GM23338 (cell line): ENCODE results near the gene GALNT13. TPM values are rescaled to one million over a fixed set of nuclear protein-coding genes. Genes with fewer than 3 reads are reported as not detected.

Experiments
- ATAC-seq: fragments of 200-7000 bp; cut with Tn5 transposase; 3 replicates; pipeline ENCODE4 v1.9.1; 2020
- DNase-seq: peaks from one replicate; pipeline ENCODE4 v3.0.0-alpha.2; 2015; ENCODE audit warnings: low spot score
- H2AFZ ChIP-seq: fragments of 200-600 bp; sonication (generic); 2 replicates; pipeline ENCODE4 v1.8.0; 2016; ENCODE audit warnings: antibody characterized with exemption, mild to moderate bottlenecking, moderate library complexity
- H3F3A ChIP-seq: fragments of 200-600 bp; sonication (generic); replicated peaks from 2 replicates; pipeline ENCODE4 v1.8.0; 2017; ENCODE audit warnings: antibody characterized with exemption, mixed run types, low read depth
- H3K27ac ChIP-seq: fragments of 200-600 bp; sonication (generic); 2 replicates; pipeline ENCODE4 v1.6.1; 2016; ENCODE audit warnings: low read depth
- H3K27me3 ChIP-seq: fragments of 200-600 bp; sonication (generic); 2 replicates; pipeline ENCODE4 v1.8.0; 2016; ENCODE audit warnings: mild to moderate bottlenecking, mixed run types, moderate library complexity; ENCODE audit not compliant: insufficient read depth
- H3K36me3 ChIP-seq: fragments of 200-600 bp; sonication (generic); 2 replicates; pipeline ENCODE4 v1.8.0; 2016; ENCODE audit warnings: mild to moderate bottlenecking; ENCODE audit not compliant: insufficient read depth
- H3K4me1 ChIP-seq: fragments of 200-600 bp; sonication (generic); 2 replicates; pipeline ENCODE4 v1.8.0; 2016; ENCODE audit warnings: mild to moderate bottlenecking, moderate library complexity; ENCODE audit not compliant: insufficient read depth
- H3K4me2 ChIP-seq: fragments of 200-600 bp; sonication (generic); 2 replicates; pipeline ENCODE4 v1.7.1; 2017; ENCODE audit warnings: mixed run types
- H3K4me3 ChIP-seq: fragments of 200-600 bp; sonication (generic); 2 replicates; pipeline ENCODE4 v1.6.1; 2016; ENCODE audit warnings: mixed run types
- H3K79me2 ChIP-seq: fragments of 200-600 bp; sonication (generic); replicated peaks from 2 replicates; pipeline ENCODE4 v1.8.0; 2017; ENCODE audit warnings: mild to moderate bottlenecking; ENCODE audit not compliant: insufficient read depth
- H3K9me2 ChIP-seq: fragments of 200-600 bp; sonication (generic); 2 replicates; pipeline ENCODE4 v1.8.0; 2017; ENCODE audit not compliant: insufficient read depth
- H4K20me1 ChIP-seq: fragments of 200-600 bp; sonication (generic); replicated peaks from 2 replicates; pipeline ENCODE4 v1.8.0; 2017; ENCODE audit warnings: mild to moderate bottlenecking; ENCODE audit not compliant: insufficient read depth
- H3K27ac Mint-ChIP-seq: 2 replicates; pipeline ENCODE4 v1.8.0; 2020; ENCODE audit warnings: inconsistent platforms, mild to moderate bottlenecking, moderate library complexity, mixed read lengths
- H3K27me3 Mint-ChIP-seq: 3 replicates; pipeline ENCODE4 v1.8.0; 2022; ENCODE audit warnings: low read depth, mild to moderate bottlenecking, moderate library complexity, mixed read lengths, inconsistent platforms; ENCODE audit not compliant: insufficient read depth, poor library complexity
- H3K36me3 Mint-ChIP-seq: 3 replicates; pipeline ENCODE4 v1.8.0; 2021; ENCODE audit warnings: low read depth, mild to moderate bottlenecking, inconsistent platforms, moderate library complexity, mixed read lengths
- H3K4me1 Mint-ChIP-seq: 3 replicates; pipeline ENCODE4 v1.8.0; 2020; ENCODE audit warnings: mild to moderate bottlenecking, inconsistent platforms, mixed read lengths
- H3K4me3 Mint-ChIP-seq: 3 replicates; pipeline ENCODE4 v1.8.0; 2021; ENCODE audit warnings: moderate library complexity, mild to moderate bottlenecking, inconsistent platforms, mixed read lengths
- H3K9me3 Mint-ChIP-seq: 3 replicates; pipeline ENCODE4 v1.8.0; 2020; ENCODE audit warnings: moderate library complexity, mild to moderate bottlenecking, inconsistent platforms, mixed read lengths
- CREB1 ChIP-seq: fragments of 250-450 bp; sonication (Bioruptor Pico); IDR thresholded peaks from 2 replicates; pipeline ENCODE4 v1.5.0; 2020; ENCODE audit warnings: low read depth, mild to moderate bottlenecking, moderate library complexity
- EZH2 ChIP-seq: fragments of 200-600 bp; sonication (generic); IDR thresholded peaks from one replicate; pipeline ENCODE4 v1.8.0; 2017; ENCODE audit warnings: antibody characterized with exemption, mild to moderate bottlenecking, low read depth; ENCODE audit not compliant: unreplicated experiment
- EZH2phosphoT487 ChIP-seq: fragments of 200-600 bp; sonication (generic); IDR thresholded peaks from one replicate; pipeline ENCODE4 v1.8.1; 2018; ENCODE audit warnings: antibody characterized with exemption; ENCODE audit not compliant: unreplicated experiment
- JUNB ChIP-seq: IDR thresholded peaks from one replicate; pipeline ENCODE4 v1.6.1; 2016; ENCODE audit warnings: antibody characterized with exemption; ENCODE audit not compliant: unreplicated experiment
- NANOG ChIP-seq: IDR thresholded peaks from 2 replicates; pipeline ENCODE4 v1.6.1; 2016; ENCODE audit warnings: antibody characterized with exemption, borderline replicate concordance
- POLR2AphosphoS5 ChIP-seq: IDR thresholded peaks from 2 replicates; pipeline ENCODE4 v1.6.1; 2016; ENCODE audit warnings: antibody characterized with exemption, low read depth
- STAT1 ChIP-seq: IDR thresholded peaks from one replicate; pipeline ENCODE4 v1.6.1; 2016; ENCODE audit warnings: antibody characterized with exemption; ENCODE audit not compliant: unreplicated experiment
- ZNF114 ChIP-seq: fragments of 250-450 bp; sonication (Bioruptor Pico); IDR thresholded peaks from 2 replicates; pipeline ENCODE4 v1.5.0; 2020; ENCODE audit warnings: mild to moderate bottlenecking, moderate library complexity
- ZNF331 ChIP-seq: fragments of 250-450 bp; sonication (Bioruptor Pico); IDR thresholded peaks from 2 replicates; pipeline ENCODE4 v1.5.0; 2020; ENCODE audit warnings: low read depth, mild to moderate bottlenecking, moderate library complexity
- polyA plus RNA-seq: library from polyadenylated mRNA; unstranded; fragments of >200 nt; fragmentation: Nextera tagmentation; extraction: Ambion mirVana; gene quantifications from 2 replicates; pipeline ENCODE4 v1.2.1, GENCODE V29; 2016
- total RNA-seq: library from RNA; depleted of rRNA; stranded (reverse); fragments of >200 nt; shearing (Covaris generic); gene quantifications from 2 replicates; pipeline ENCODE4 v1.2.3, GENCODE V29; 2014
- TF ChIP-seq, protein P1 (sequence below), 2 experiments: fragments of 200-600 bp in 1 of 2; sonication (generic) in 1 of 2; conservative IDR thresholded peaks; 2 replicates each; pipeline versions ENCODE4 v1.5.1 to v1.6.1; 2016 to 2017; ENCODE audit warnings: antibody characterized with exemption in 2 of 2, low read depth in 2 of 2, mild to moderate bottlenecking in 2 of 2, moderate library complexity in 1 of 2
- TF ChIP-seq, protein P2 (sequence below): IDR thresholded peaks from one replicate; pipeline ENCODE4 v1.6.1; 2018; ENCODE audit warnings: antibody characterized with exemption; ENCODE audit not compliant: unreplicated experiment
- TF ChIP-seq, protein P3 (sequence below): IDR thresholded peaks from 2 replicates; pipeline ENCODE4 v1.6.1; 2016; ENCODE audit warnings: antibody characterized with exemption
- TF ChIP-seq, protein P4 (sequence below): fragments of 250-450 bp; sonication (Bioruptor Pico); IDR thresholded peaks from 2 replicates; pipeline ENCODE4 v1.5.0; 2020; ENCODE audit warnings: mild to moderate bottlenecking, moderate library complexity

Gene GALNT13
- total and polyA plus RNA-seq, 2 experiments from 2014 or later = 3.5 to 5.2 TPM

DNA sequence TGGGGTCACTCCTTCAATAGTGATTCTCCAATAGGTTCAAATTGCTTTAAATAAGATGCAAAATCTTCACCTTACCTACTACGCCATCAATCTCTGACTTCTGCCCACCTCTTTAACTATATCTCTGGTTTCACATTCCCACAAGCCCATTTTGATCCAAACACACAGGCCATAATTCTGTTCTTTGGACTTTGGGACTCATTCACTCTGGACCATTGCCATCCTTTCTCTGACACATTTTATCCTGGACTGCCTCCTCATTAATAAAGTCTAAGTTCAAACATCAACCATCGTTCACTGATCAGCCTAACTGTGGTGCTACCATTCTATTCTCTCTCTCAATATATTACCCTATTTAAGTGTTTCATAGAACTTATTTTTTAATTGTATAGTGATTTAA, 332.2 kb downstream of the GALNT13 start:
- no peak for ATAC-seq
- H3K4me1 ChIP-seq = 0 out of 2 replicates have a peak, but pooled peaks cover 4% of the 10 kb centered on the region
- no peak overlapping the region for H3K27ac Mint-ChIP-seq
- no peaks in the 10 kb centered on the region for H3K9me3 Mint-ChIP-seq
- no peaks in the 10 kb centered on the region for H3K36me3 ChIP-seq
- no peaks in the 10 kb centered on the region for H3F3A ChIP-seq
- H4K20me1 ChIP-seq = no peaks in the 10 kb centered on the region
- no peaks in the 10 kb centered on the region for H3K27me3 Mint-ChIP-seq
- H3K79me2 ChIP-seq = no peaks in the 10 kb centered on the region
- H3K4me1 Mint-ChIP-seq = peaks cover 5% of the 10 kb centered on the region; the same call in 2 of the 3 replicates
- no peaks in the 10 kb centered on the region for H3K36me3 Mint-ChIP-seq
- no peak overlapping the region for H2AFZ ChIP-seq
- DNase-seq = no peak
- no peak overlapping the region for H3K4me2 ChIP-seq
- H3K27ac ChIP-seq = no peak overlapping the region
- TF ChIP-seq, protein P1, sequence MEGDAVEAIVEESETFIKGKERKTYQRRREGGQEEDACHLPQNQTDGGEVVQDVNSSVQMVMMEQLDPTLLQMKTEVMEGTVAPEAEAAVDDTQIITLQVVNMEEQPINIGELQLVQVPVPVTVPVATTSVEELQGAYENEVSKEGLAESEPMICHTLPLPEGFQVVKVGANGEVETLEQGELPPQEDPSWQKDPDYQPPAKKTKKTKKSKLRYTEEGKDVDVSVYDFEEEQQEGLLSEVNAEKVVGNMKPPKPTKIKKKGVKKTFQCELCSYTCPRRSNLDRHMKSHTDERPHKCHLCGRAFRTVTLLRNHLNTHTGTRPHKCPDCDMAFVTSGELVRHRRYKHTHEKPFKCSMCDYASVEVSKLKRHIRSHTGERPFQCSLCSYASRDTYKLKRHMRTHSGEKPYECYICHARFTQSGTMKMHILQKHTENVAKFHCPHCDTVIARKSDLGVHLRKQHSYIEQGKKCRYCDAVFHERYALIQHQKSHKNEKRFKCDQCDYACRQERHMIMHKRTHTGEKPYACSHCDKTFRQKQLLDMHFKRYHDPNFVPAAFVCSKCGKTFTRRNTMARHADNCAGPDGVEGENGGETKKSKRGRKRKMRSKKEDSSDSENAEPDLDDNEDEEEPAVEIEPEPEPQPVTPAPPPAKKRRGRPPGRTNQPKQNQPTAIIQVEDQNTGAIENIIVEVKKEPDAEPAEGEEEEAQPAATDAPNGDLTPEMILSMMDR (conservative IDR thresholded peaks at IDR 0.05; ENCODE audit: low read depth in 2 of 2) = no peak
- TF ChIP-seq JUNB = no peak
- no peak for TF ChIP-seq CREB1 (CRISPR knock-in tag)
- TF ChIP-seq, protein P2, sequence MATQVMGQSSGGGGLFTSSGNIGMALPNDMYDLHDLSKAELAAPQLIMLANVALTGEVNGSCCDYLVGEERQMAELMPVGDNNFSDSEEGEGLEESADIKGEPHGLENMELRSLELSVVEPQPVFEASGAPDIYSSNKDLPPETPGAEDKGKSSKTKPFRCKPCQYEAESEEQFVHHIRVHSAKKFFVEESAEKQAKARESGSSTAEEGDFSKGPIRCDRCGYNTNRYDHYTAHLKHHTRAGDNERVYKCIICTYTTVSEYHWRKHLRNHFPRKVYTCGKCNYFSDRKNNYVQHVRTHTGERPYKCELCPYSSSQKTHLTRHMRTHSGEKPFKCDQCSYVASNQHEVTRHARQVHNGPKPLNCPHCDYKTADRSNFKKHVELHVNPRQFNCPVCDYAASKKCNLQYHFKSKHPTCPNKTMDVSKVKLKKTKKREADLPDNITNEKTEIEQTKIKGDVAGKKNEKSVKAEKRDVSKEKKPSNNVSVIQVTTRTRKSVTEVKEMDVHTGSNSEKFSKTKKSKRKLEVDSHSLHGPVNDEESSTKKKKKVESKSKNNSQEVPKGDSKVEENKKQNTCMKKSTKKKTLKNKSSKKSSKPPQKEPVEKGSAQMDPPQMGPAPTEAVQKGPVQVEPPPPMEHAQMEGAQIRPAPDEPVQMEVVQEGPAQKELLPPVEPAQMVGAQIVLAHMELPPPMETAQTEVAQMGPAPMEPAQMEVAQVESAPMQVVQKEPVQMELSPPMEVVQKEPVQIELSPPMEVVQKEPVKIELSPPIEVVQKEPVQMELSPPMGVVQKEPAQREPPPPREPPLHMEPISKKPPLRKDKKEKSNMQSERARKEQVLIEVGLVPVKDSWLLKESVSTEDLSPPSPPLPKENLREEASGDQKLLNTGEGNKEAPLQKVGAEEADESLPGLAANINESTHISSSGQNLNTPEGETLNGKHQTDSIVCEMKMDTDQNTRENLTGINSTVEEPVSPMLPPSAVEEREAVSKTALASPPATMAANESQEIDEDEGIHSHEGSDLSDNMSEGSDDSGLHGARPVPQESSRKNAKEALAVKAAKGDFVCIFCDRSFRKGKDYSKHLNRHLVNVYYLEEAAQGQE = no peak
- TF ChIP-seq EZH2 = no peak
- no peak for TF ChIP-seq EZH2phosphoT487
- no peak for TF ChIP-seq NANOG
- no peak for TF ChIP-seq POLR2AphosphoS5
- no peak for TF ChIP-seq ZNF331 (CRISPR knock-in tag)
- TF ChIP-seq, protein P3, sequence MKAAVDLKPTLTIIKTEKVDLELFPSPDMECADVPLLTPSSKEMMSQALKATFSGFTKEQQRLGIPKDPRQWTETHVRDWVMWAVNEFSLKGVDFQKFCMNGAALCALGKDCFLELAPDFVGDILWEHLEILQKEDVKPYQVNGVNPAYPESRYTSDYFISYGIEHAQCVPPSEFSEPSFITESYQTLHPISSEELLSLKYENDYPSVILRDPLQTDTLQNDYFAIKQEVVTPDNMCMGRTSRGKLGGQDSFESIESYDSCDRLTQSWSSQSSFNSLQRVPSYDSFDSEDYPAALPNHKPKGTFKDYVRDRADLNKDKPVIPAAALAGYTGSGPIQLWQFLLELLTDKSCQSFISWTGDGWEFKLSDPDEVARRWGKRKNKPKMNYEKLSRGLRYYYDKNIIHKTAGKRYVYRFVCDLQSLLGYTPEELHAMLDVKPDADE = no peak
- TF ChIP-seq, protein P4, sequence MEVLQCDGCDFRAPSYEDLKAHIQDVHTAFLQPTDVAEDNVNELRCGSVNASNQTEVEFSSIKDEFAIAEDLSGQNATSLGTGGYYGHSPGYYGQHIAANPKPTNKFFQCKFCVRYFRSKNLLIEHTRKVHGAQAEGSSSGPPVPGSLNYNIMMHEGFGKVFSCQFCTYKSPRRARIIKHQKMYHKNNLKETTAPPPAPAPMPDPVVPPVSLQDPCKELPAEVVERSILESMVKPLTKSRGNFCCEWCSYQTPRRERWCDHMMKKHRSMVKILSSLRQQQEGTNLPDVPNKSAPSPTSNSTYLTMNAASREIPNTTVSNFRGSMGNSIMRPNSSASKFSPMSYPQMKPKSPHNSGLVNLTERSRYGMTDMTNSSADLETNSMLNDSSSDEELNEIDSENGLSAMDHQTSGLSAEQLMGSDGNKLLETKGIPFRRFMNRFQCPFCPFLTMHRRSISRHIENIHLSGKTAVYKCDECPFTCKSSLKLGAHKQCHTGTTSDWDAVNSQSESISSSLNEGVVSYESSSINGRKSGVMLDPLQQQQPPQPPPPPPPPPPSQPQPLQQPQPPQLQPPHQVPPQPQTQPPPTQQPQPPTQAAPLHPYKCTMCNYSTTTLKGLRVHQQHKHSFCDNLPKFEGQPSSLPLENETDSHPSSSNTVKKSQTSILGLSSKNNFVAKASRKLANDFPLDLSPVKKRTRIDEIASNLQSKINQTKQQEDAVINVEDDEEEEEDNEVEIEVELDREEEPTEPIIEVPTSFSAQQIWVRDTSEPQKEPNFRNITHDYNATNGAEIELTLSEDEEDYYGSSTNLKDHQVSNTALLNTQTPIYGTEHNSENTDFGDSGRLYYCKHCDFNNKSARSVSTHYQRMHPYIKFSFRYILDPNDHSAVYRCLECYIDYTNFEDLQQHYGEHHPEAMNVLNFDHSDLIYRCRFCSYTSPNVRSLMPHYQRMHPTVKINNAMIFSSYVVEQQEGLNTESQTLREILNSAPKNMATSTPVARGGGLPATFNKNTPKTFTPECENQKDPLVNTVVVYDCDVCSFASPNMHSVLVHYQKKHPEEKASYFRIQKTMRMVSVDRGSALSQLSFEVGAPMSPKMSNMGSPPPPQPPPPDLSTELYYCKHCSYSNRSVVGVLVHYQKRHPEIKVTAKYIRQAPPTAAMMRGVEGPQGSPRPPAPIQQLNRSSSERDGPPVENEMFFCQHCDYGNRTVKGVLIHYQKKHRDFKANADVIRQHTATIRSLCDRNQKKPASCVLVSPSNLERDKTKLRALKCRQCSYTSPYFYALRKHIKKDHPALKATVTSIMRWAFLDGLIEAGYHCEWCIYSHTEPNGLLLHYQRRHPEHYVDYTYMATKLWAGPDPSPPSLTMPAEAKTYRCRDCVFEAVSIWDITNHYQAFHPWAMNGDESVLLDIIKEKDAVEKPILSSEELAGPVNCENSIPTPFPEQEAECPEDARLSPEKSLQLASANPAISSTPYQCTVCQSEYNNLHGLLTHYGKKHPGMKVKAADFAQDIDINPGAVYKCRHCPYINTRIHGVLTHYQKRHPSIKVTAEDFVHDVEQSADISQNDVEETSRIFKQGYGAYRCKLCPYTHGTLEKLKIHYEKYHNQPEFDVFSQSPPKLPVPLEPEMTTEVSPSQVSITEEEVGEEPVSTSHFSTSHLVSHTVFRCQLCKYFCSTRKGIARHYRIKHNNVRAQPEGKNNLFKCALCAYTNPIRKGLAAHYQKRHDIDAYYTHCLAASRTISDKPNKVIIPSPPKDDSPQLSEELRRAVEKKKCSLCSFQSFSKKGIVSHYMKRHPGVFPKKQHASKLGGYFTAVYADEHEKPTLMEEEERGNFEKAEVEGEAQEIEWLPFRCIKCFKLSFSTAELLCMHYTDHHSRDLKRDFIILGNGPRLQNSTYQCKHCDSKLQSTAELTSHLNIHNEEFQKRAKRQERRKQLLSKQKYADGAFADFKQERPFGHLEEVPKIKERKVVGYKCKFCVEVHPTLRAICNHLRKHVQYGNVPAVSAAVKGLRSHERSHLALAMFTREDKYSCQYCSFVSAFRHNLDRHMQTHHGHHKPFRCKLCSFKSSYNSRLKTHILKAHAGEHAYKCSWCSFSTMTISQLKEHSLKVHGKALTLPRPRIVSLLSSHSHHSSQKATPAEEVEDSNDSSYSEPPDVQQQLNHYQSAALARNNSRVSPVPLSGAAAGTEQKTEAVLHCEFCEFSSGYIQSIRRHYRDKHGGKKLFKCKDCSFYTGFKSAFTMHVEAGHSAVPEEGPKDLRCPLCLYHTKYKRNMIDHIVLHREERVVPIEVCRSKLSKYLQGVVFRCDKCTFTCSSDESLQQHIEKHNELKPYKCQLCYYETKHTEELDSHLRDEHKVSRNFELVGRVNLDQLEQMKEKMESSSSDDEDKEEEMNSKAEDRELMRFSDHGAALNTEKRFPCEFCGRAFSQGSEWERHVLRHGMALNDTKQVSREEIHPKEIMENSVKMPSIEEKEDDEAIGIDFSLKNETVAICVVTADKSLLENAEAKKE (CRISPR knock-in tag) = no peak
- no peak for TF ChIP-seq ZNF114 (CRISPR knock-in tag)
- TF ChIP-seq STAT1 = no peak
- H3K4me3 Mint-ChIP-seq = no peak overlapping the region
- no peaks in the 10 kb centered on the region for H3K27me3 ChIP-seq
- no peaks in the 10 kb centered on the region for H3K9me2 ChIP-seq
- H3K4me3 ChIP-seq = no peak overlapping the region
